NT2/D1 (cell line): ENCODE data around the gene SV2B.

Experiments used
- SUZ12 ChIP-seq: IDR thresholded peaks from 2 replicates; pipeline ENCODE4 v1.6.1; 2011; ENCODE audit not compliant: insufficient read length, insufficient read depth; ENCODE audit errors: extremely low read depth
- YY1 ChIP-seq: IDR thresholded peaks from 2 replicates; pipeline ENCODE4 v1.6.1; 2011; ENCODE audit not compliant: insufficient read length, insufficient read depth
- ZNF274 ChIP-seq: IDR thresholded peaks from 2 replicates; pipeline ENCODE4 v1.6.1; 2011; ENCODE audit warnings: mild to moderate bottlenecking, low read depth, low read length

DNA sequence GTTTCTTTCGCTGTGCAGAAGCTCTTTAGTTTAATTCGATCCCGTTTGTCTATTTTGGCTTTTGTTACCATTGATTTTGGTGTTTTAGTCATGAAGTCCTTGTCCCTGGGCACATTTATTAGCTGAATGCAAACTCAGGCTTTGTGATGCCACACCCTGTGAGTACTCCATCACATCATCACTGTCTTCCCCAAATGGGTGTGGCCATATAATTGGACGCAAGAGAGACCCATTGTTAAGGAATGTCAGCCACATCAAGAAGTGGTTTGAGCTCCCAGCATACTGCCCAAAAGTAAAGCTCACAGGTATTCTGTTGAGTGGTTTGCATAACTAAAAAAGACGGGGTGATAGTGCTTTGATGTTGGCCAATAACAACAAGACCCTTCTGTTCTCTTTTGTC, 245.7 kb downstream of the SV2B start:
- TF ChIP-seq SUZ12 (no peak), ZNF274 (no peak), YY1 (no peak)
